CD4-positive, alpha-beta T cell treated with Interleukin-10 for 1 hour (primary cell): ENCODE results near the gene GMDS.
"Not testable (repeated sequence)": the region's sequence is repeated elsewhere in the genome, so short reads cannot be mapped to it uniquely, and the experiment has no call there.

Experiments
- DNase-seq: peaks from one replicate; pipeline ENCODE4 v3.0.0-alpha.2; 2020

Gene GMDS

GRCh38 chr6:1760876-1761275, 484.5 kb downstream of the GMDS start:
- DNase-seq, result no peak

GRCh38 chr6:1759870-1760269, 485.5 kb downstream of the GMDS start:
- no peak for DNase-seq

- no peak for DNase-seq
These were observed 487.2 kb downstream of the GMDS start for GRCh38 chr6:1758076-1758679.

GRCh38 chr6:1757131-1757530, 488.3 kb downstream of the GMDS start:
- no peak for DNase-seq

- DNase-seq, result no peak
These were observed 488.8 kb downstream of the GMDS start for GRCh38 chr6:1756472-1757129.

- not testable (repeated sequence) for DNase-seq
These were observed 494.3 kb downstream of the GMDS start for GRCh38 chr6:1751063-1751462.

- no peak for DNase-seq
These were observed 496.4 kb downstream of the GMDS start for GRCh38 chr6:1749041-1749440.

GRCh38 chr6:1747531-1747930, 497.9 kb downstream of the GMDS start:
- no peak for DNase-seq

- no peak for DNase-seq
These were observed 498.4 kb downstream of the GMDS start for GRCh38 chr6:1747003-1747402.

- no peak for DNase-seq
These were observed 499.6 kb downstream of the GMDS start for GRCh38 chr6:1745814-1746213.

- no peak for DNase-seq
These were observed 500.9 kb downstream of the GMDS start for GRCh38 chr6:1744543-1744942.

GRCh38 chr6:1739680-1740079, 505.7 kb downstream of the GMDS start:
- no peak for DNase-seq

GRCh38 chr6:1739220-1739619, 506.2 kb downstream of the GMDS start:
- DNase-seq, result no peak

GRCh38 chr6:1738558-1739081, 506.8 kb downstream of the GMDS start:
- DNase-seq, result no peak

GRCh38 chr6:1737463-1738311, 507.7 kb downstream of the GMDS start:
- DNase-seq, result no peak

GRCh38 chr6:1736346-1737105, 508.9 kb downstream of the GMDS start:
- DNase-seq, result no peak

- no peak for DNase-seq
These were observed 510.1 kb downstream of the GMDS start for GRCh38 chr6:1735239-1735803.

- no peak for DNase-seq
These were observed 514.5 kb downstream of the GMDS start for GRCh38 chr6:1730882-1731281.

GRCh38 chr6:1729750-1730140, 515.7 kb downstream of the GMDS start:
- no peak for DNase-seq

- DNase-seq, result no peak
These were observed 516.2 kb downstream of the GMDS start for GRCh38 chr6:1729133-1729749.

- DNase-seq, result no peak
These were observed 519.0 kb downstream of the GMDS start for GRCh38 chr6:1726341-1726768.

- DNase-seq, result no peak
These were observed 520.8 kb downstream of the GMDS start for GRCh38 chr6:1724616-1725015.
